ENCODE measurements around the gene SLC44A2. TPM values are rescaled to one million over a fixed set of nuclear protein-coding genes. Genes with fewer than 3 reads are reported as not detected.

SLC44A2 gene
- total RNA-seq, 2 donors from 2014 or later = 106 to 240 TPM

DNA sequence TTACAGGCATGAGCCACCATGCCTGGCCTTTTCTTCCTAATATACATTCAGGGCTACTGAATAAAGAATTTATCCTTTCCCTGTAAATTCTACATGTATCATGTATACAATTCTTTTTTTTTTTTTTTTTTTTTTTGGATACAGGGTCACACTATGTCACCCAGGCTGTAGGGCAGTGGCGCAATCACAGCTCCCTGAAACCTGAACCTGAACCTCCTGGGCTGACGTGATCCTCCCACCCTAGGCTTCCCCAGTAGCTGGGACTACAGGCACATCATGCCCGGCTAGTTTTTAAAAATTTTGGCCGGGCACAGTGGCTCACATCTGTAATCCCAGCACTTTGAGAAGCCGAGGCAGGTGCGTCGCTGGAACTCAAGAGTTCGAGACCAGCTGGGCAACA lies 6.5 kb upstream of the SLC44A2 start:
- Mint-ChIP-seq H3K4me3 (no peak overlapping the region), H3K27ac (no peak overlapping the region), H3K4me1 (peaks cover 11% of the 10 kb centered on the region), H3K9me3 (peaks cover 2% of the 10 kb centered on the region), H3K36me3 (ENCODE audit: low read depth) (peaks cover 5% of the 10 kb centered on the region), H3K27me3 (ENCODE audit: insufficient read depth) (no peaks in the 10 kb centered on the region)
- H3K4me1 ChIP-seq (ENCODE audit: control insufficient read depth, insufficient read depth, low read length) = no peaks in the 10 kb centered on the region
- H3K27me3 ChIP-seq (ENCODE audit: control insufficient read depth, insufficient read depth, low read length, poor library complexity, severe bottlenecking) = no peaks in the 10 kb centered on the region
- TF ChIP-seq, protein P1, sequence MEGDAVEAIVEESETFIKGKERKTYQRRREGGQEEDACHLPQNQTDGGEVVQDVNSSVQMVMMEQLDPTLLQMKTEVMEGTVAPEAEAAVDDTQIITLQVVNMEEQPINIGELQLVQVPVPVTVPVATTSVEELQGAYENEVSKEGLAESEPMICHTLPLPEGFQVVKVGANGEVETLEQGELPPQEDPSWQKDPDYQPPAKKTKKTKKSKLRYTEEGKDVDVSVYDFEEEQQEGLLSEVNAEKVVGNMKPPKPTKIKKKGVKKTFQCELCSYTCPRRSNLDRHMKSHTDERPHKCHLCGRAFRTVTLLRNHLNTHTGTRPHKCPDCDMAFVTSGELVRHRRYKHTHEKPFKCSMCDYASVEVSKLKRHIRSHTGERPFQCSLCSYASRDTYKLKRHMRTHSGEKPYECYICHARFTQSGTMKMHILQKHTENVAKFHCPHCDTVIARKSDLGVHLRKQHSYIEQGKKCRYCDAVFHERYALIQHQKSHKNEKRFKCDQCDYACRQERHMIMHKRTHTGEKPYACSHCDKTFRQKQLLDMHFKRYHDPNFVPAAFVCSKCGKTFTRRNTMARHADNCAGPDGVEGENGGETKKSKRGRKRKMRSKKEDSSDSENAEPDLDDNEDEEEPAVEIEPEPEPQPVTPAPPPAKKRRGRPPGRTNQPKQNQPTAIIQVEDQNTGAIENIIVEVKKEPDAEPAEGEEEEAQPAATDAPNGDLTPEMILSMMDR (conservative IDR thresholded peaks at IDR 0.05) = no peak
- H3K9me3 ChIP-seq (ENCODE audit: control insufficient read depth, low read length) = no peaks in the 10 kb centered on the region
- H3K36me3 ChIP-seq (ENCODE audit: control insufficient read depth, insufficient read depth, low read length) = no peaks in the 10 kb centered on the region
- no peak overlapping the region for H3K4me3 ChIP-seq (ENCODE audit: low read length)
- H3K27ac ChIP-seq (ENCODE audit: low read depth, low read length) = no peak overlapping the region
- DNase-seq = no peak
- no peak overlapping the region for H3K9ac ChIP-seq (ENCODE audit: extremely low read depth, low read length, poor library complexity, severe bottlenecking)
- 92 to 95% methylated on average over 8 of the region's 8 CpGs for WGBS, 2 experiments (ENCODE audit: insufficient coverage in 1 of 2, insufficient read length in 1 of 2)

DNA sequence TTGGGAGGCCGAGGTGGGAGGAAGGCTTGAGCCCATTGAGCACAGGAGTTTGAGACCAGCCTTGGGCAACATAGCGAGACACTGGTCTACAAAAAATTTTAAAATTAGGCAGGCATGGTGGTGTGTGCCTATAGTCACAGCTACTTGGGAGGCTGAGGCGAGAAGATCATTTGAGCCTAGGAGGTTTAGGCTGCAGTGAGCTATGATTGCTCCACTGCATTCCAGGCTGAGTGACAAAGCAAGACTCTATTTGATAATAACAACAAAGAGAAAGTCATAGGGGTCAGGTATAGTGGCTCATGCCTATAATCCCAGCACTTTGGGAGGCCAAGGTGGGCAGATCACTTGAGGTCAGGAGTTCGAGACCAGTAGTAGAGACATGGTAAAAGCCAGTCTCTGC lies 4.6 kb upstream of the SLC44A2 start:
- Mint-ChIP-seq H3K36me3 (ENCODE audit: low read depth) (no peaks in the 10 kb centered on the region), H3K9me3 (no peaks in the 10 kb centered on the region), H3K27ac (peak overlapping the region; percentile 12), H3K27me3 (ENCODE audit: insufficient read depth) (no peaks in the 10 kb centered on the region), H3K4me3 (no peak overlapping the region), H3K4me1 (peaks cover 13% of the 10 kb centered on the region)
- 95 to 98% methylated on average over 4 of the region's 4 CpGs for WGBS, 2 experiments (ENCODE audit: insufficient coverage in 1 of 2, insufficient read length in 1 of 2)
- Histone ChIP-seq H3K27ac (ENCODE audit: low read depth, low read length) (no peak overlapping the region), H3K4me3 (ENCODE audit: low read length) (no peak overlapping the region), H3K36me3 (ENCODE audit: control insufficient read depth, insufficient read depth, low read length) (no peaks in the 10 kb centered on the region), H3K9me3 (ENCODE audit: control insufficient read depth, low read length) (no peaks in the 10 kb centered on the region), H3K9ac (ENCODE audit: extremely low read depth, low read length, poor library complexity, severe bottlenecking) (no peak overlapping the region), H3K4me1 (ENCODE audit: control insufficient read depth, insufficient read depth, low read length) (no peaks in the 10 kb centered on the region), H3K27me3 (ENCODE audit: control insufficient read depth, insufficient read depth, low read length, poor library complexity, severe bottlenecking) (no peaks in the 10 kb centered on the region)
- DNase-seq = no peak
- TF ChIP-seq, protein P1 (conservative IDR thresholded peaks at IDR 0.05) = no peak

DNA sequence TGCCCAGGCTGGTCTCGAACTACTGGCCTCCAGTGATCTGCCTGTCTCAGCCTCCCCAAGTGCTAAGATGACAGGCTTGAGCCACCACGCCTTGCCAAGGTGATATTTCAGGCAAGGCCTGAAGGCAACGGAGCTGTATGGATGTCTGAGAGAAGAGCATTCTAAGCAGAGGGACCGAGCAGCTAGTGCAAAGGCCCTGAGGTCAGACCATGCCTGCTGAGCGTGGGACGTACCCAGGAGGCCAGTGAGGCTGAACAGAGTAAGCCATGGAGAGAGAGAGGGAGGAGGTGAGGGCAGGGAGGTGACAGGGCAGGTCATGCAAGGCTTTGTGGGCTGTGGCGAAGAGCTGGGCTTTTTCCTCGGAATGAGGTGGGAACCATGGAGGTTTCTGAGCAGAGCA lies 3.4 kb upstream of the SLC44A2 start:
- Histone ChIP-seq H3K9ac (ENCODE audit: extremely low read depth, low read length, poor library complexity, severe bottlenecking) (no peak overlapping the region), H3K27ac (ENCODE audit: low read depth, low read length) (no peak overlapping the region), H3K27me3 (ENCODE audit: control insufficient read depth, insufficient read depth, low read length, poor library complexity, severe bottlenecking) (no peaks in the 10 kb centered on the region), H3K4me3 (ENCODE audit: low read length) (no peak overlapping the region), H3K9me3 (ENCODE audit: control insufficient read depth, low read length) (no peaks in the 10 kb centered on the region), H3K36me3 (ENCODE audit: control insufficient read depth, insufficient read depth, low read length) (no peaks in the 10 kb centered on the region), H3K4me1 (ENCODE audit: control insufficient read depth, insufficient read depth, low read length) (no peaks in the 10 kb centered on the region)
- DNase-seq = no peak
- H3K4me3 Mint-ChIP-seq = no peak overlapping the region
- TF ChIP-seq, protein P1 (conservative IDR thresholded peaks at IDR 0.05) = no peak
- H3K27ac Mint-ChIP-seq = no peak overlapping the region
- no peaks in the 10 kb centered on the region for H3K27me3 Mint-ChIP-seq (ENCODE audit: insufficient read depth)
- no peaks in the 10 kb centered on the region for H3K9me3 Mint-ChIP-seq
- peaks cover 17% of the 10 kb centered on the region for H3K4me1 Mint-ChIP-seq
- WGBS, 2 experiments (ENCODE audit: insufficient coverage in 1 of 2, insufficient read length in 1 of 2) = 94 to 95% methylated on average over 6 to 8 of the region's 8 CpGs
- no peaks in the 10 kb centered on the region for H3K36me3 Mint-ChIP-seq (ENCODE audit: low read depth)
